Ramos (cell line): ENCODE data around the gene TRIM8.

ENCODE experiments used
- in situ Hi-C: fragments of 300-500 bp; cut with MboI; formaldehyde crosslinking; loops from one replicate; pipeline ENCODE4 v1.14.3; 2022; ENCODE audit warnings: low sequenced_read_pairs; ENCODE audit not compliant: unreplicated experiment

TRIM8 gene, protein sequence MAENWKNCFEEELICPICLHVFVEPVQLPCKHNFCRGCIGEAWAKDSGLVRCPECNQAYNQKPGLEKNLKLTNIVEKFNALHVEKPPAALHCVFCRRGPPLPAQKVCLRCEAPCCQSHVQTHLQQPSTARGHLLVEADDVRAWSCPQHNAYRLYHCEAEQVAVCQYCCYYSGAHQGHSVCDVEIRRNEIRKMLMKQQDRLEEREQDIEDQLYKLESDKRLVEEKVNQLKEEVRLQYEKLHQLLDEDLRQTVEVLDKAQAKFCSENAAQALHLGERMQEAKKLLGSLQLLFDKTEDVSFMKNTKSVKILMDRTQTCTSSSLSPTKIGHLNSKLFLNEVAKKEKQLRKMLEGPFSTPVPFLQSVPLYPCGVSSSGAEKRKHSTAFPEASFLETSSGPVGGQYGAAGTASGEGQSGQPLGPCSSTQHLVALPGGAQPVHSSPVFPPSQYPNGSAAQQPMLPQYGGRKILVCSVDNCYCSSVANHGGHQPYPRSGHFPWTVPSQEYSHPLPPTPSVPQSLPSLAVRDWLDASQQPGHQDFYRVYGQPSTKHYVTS

DNA sequence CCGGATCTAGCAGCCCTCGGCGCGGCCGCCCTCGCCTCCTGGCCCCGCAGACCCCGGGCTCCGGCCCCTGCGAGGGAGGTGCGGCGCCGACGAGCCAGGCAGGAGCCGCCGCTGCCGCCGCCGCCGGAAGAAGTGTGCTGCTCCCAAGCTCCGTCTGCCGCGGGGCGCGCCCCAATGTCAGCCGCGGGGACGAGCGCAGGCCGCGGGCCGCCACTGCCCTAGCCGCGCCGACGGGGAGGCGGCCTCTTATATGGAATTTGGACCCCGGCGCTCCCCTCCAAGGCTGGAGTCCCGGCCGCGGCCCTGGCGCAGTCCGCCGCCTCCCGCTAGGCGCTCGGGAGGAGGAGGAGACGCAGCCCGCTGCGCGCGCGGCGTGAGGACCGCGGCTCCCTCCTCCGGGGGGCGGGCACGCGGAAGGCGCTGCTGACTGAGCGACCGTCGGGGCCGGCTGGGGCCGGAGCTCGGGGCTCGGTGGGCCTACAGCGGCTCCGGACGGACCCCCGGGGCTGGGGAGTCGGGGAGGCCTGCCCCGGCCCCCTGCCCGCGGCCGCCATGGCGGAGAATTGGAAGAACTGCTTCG is at the start of gene TRIM8:
TSS of gene TRIM8 (plus strand) at position 414 of the 580 bp plus-strand sequence. CDS start at position 553, 139 bp downstream.
- in situ Hi-C loops = no loop called here

DNA sequence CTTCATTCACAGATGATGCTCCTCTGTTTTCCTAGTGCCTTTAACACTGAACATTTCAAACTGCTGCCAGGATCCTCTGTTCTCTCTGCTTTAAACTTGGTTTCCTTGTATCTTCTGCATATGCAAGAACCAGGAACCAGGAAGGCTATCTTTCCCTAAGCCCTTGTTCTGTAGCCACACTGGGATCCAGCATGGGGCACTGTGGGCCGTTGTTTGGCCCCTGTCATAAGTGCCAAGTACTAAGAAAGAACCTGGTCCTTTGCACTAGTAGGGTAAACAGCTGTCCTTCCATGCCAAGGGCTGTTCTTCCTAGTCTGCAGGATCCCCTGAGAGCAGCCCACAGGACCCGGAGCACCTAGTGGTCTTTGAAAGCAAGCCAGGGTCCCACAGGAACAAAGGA is 49.0 kb upstream of the TRIM8 start:
- in situ Hi-C loops = no loop called here

DNA sequence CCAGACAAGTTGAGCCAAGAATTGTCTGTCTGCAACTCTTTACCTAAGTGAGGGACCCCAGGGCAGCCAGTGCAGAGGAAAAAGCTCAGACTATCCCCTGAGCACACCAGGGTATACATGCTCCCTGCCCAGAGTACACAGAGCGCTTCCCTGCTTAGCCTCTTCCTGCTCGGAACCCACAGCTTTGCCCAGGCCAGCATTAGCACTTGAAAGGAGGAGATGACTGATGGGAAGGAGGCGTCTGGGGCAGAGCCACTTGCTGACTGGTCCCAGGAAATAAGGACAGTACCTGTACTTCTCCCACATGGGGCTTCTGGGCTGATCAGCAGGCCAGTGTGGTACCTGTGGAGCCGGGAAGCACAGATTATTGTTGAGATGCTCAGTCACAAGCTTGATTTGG is 48.4 kb upstream of the TRIM8 start:
- in situ Hi-C loops = no loop called here

DNA sequence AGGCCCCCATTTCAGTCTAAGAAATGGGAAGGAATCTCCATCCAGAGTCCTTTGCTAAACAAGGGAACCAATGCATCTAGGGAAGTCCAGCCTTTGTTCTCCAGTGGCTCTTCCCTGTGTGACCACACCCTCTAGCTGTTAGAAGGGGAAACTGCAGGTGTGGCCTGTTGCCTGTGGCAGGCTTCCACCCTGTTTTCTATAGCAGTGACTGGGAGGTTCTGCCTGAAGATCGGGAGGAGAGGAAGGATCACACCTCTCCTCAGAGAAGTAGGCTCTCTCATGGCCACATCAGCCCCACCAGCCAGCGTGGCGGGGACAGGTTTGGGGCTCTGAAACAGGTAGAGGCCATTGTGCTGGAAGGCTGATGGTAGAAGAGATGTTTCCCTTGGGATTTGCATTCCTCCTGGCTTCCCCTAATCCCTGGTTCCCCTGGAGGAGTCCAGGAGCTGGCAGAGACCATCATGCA is 47.7 kb upstream of the TRIM8 start:
- in situ Hi-C loops = no loop called here

DNA sequence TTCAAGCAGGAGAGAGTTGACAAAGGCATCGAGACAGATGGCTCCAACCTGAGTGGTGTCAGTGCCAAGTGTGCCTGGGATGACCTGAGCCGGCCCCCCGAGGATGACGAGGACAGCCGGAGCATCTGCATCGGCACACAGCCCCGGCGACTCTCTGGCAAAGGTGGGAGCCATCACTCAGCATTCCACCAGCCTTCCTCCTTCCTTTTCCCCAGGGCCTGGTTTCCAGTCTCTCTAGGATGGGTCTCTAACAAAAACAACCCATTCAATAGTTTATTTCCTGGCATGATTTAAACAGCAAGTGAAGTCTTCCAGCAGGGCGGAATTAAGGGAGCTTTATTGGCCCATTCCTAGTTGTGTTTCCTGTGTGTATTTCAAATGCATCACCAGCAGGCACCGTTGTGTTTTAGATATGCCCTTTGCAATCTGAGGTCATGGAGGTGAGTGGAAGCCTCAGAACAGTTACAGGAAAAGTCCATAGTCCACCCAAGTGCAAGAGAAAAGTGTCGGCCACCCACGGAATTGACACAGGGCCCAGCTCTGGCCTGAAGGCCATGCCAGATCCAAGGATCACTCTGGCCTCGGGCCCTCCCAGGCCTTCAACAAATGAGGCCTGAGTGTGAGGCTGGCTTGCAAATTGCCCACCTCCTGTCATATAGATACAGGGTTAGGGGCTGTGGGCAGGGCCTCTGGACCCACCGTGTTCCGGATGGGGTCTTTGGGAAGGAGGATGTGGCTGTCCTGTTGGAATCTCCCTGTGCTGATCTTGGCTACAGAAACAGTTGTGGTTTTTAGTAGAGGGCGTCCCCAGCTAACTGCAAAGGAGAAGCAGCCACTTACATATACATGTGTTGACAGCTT is 46.9 kb upstream of the TRIM8 start:
- in situ Hi-C loops = no loop called here

DNA sequence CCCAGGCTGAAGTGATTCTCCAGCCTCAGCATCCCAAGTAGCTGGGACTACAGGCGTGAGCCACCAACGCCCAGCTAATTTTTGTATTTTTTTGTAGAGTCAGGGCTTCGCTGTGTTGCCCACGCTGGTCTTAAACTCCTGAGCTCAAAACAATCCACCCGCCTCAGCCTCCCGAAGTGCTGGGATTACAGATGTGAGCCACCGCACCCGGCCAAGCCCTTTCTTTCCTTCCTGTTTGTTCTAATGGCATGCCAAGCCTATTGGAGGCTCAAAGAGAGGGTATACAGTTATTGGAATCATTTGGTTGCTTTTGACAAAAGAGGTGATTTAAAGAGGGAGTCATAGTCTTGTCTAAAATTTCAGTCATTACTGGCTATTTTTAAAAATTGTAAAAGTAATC is 46.0 kb upstream of the TRIM8 start:
- in situ Hi-C loops = no loop called here

DNA sequence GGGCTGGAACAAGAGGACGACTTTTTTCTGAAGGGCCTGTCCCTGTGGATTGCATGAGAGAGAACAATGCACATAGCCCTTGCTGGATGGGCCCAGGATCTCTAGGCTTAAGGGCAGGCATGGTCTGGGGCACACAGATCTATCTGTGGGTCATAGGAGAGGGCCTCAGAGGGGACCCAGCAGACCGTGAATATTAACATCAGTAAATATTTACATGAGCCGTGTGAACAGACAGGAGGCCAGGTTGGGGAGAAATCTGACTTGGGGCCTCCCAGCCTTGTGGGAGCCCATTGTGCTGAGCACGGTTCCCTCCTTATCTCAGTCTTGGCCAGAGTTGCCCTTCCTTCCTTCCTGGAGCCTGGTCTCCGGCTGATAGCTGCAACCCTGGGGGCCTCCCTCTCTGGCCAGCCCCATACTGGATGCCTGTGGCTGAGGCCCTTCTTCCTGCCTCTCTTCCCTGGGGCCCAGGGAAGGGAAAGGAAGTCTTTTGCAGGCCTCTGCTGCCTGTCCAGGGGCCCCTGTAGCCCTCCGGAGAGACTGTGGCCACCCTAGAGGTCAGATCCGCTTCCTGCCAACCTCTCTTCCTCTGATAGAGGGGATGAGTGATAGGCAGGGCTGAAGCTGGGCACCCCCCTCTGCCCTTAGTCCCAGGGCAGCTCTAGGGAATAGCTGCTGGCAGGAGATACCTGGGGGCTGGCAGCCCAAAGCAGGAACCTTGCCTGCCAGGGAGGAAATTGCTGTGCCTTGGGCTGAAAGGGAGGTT is 44.5 kb upstream of the TRIM8 start:
- in situ Hi-C loops = no loop called here

DNA sequence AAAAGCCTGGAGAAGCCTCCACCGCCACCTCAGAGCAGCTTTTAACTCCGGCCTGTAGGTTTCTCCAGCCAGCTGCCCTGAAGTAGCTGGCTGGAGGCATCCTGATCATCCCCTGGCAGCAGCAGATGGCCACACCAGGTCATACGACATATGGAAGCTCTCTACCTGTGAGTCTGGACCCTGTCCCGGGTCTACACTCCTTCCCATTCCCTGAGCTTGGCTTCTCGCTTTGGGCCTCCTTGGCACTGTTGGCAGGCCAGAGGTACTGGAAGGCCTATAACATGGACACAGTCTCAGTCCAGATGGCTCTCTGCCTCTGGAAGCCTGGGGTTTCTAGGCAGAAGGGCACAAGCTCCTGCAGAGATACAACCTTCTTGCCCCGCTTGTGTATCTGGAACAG is 43.5 kb upstream of the TRIM8 start:
- in situ Hi-C loops = no loop called here

DNA sequence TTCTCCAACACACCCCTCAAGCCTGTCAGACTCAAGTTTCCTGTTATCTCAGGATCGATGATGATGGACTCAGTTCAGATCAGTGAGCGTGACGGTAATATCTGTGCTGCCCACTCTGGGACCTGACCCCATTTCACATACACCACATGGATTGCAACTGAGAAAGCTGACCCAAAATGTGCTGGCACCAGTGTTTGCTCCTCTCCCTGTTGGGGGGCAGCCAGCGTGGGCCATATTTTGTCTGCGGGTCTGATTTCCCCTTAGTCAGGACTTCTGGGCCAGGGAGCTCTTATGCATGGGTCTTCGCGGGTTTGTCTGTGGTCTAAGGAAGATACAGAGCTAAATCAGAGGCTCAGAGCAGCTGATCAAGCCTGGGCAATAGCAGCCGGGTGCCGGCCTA is 42.6 kb upstream of the TRIM8 start:
- in situ Hi-C loops = no loop called here

DNA sequence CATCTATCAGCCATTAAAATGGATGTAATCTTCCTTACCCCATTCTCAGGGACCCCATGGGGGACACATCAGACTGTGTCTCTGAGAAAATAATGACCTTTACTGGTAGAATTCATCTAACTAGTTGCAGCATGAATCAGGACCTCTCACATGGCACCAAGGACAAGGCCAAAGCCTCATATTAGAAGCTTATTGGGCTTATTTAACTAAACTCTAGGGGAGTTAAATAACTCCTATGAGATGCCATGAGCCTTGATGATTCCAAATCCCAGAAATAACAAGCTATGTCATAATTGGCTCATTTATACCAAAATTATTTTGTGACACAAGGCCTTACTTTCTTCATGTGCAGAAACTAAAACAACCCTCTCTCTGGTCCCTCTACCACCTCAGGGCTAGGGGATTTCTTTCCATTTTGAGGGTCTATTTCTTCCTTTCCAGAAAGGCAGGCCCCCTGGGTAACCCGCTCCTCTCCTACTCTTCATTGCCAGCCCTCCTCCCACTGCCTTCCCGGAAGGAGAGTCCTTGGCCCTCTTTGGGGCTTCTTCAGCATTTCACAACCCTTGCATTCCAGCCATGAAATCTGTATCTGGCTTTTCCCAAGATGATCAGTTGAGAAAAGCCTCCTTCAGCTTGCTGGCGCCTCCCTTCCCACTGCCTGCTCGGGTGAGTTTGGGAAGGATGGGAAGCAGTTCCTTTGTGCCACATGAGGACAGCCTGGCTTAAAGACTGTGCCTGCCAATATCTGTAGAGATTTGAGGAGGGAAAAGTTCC is 41.8 kb upstream of the TRIM8 start:
- in situ Hi-C loops = no loop called here

DNA sequence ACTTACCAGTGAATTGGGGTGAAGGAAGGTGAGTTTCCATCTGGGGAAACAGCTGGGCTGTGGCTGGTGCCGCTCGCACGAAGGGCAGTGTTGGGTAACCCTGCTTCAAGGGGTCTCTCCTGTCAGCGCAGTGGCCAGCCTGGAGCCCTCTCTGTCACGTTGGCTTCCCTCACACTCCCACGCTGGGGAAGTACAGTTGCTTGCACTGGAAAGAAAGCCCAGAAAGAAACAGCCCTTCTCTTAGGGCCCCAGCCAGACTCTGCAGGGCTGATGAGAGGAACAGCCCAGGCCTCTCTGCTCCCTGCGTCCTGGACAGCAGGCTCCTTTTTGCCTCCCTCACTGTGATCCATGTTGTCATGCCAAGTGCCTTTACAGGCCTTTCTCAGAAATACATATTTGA is 40.3 kb upstream of the TRIM8 start:
- in situ Hi-C loops = no loop called here

DNA sequence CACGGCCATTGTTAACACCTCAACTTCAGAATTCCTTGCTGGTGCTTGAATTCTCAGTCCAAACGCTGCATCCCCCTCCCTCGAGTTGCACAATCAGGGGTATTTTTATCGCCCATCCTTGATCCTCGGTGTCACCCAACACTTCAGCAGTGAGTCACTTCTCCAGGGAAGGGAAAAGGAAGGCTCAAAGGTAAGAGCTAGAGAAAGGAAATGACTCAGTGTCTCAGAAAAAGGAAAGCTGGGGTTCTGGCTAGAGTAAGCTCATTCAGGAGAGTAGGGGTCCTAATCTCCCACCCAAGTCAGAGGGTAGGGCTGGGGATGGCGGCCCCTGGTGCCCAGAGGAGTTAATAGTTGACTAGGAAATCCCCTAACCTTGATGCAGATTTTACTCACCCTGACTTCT is 39.8 kb upstream of the TRIM8 start:
- in situ Hi-C loops = no loop called here

DNA sequence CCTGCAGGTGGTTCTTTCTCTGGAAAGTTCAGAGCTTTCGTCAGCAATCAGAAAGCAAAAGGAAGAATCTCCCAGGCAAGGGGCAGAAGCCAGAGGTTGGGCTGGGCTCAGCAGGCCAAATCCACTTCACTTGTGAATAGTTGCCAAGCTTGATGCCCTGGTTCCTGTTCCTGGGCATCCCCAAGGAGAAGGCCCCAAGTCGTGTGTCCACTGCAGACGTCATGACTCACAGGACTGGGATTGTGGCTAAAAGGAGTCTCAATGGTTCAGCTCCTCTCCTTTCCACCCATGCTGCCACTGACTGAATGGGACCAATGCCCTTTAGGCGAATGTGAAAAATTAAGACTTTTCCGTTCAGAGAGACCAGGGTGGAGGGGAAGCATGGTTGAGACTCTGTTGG is 38.6 kb upstream of the TRIM8 start:
- in situ Hi-C loops = no loop called here

DNA sequence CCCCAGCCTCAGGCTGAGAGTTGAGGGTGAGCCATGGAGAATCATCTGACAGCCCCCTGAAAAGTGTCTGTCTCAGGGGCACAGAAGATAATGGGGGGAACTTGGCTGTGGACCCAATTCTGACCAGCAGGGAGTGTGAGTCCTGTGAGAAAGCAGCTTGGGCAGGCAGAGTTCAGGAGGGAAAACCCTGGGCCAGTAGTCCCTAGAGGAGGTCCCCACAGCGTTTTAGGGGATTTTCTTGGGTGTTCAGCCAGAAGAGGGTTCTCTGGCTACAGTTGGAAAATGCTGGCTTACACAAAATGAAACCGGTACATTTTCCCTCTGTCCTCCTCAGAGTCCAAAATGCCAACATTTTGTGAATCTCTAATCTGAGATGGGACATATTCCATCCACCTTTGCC is 35.8 kb upstream of the TRIM8 start:
- in situ Hi-C loops = no loop called here

DNA sequence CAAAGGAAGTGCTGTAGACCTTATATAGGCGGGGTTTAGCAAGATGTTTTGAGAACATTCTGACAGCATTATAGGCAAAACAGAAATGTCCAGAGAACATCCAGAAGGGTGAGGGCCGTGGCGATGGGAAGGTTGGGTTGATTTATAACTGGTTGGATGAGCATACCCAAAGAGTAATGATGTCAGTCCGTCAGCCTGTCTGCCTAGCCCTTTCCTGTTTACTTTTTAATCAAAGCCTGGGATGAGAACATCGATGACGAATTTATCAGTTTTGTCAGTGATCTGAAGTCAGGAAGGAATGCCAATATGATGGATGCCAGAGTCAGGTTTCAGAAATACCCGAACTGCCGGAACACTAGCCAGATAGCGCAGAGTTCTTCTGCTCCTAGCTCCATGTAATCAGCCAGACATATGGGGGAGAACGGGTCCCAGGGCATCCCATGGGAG is 33.8 kb upstream of the TRIM8 start:
- in situ Hi-C loops = no loop called here

DNA sequence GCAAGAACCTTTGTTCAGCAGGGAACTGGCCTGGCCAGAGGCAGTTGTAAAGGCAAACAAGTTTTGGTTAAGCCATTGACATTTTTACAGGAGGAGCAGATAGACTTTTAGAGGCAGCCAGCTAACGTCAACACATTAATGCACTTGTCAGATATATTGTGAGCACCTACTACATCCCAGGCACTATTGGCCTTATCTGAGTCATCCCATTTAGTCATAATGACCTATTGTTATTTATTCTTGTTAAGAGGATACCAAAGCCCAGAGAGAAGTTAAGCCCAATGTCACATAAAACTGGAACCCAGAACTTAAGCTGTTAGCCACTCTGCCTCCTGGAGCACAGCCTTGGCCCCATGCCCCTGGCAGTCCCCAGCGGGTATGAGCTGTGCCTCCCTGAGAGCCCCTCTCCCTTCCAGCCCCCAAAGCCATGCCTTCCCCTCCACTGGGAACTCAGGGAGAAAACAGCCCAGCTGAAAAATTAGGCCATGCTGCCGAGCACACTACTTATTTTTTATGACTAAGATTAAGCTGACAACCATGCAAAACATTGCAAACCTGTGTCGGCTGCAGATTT is 32.7 kb upstream of the TRIM8 start:
- in situ Hi-C loops = no loop called here

DNA sequence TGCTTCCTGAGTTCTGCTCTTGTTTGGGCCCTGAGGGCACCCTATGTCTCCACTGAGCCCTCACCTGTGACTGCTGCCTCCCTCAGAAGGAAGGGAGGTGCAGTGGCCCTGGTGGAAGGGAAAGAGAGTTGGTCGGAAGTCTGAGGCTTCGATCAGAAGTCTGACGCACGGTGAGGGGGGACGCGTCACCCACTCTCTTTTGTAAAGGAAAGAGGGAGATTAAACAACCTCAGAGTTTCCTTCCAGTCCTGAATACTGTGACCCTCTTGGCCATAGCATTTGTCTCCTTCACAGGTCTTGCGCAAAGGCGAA is 31.4 kb upstream of the TRIM8 start:
- in situ Hi-C loops = no loop called here

DNA sequence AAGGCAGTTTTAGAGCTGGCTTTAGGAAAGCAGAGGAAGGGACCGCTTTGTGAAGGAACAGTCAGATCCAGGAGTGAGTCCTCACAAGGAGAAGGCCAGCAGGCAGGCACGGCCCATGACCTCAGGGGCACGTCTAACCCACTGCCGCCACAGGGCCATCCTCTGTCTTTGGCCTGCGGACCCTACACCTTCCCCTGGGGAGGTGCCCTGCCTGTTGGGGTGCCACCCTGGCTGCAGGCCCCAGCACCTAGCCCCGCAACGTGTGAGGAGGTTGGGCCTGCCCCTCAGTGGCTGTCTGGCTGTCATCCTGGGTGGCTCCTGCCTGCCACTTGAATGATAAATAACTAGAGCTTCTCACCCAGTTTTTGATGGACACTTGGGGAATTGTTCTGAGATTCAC is 31.0 kb upstream of the TRIM8 start:
- in situ Hi-C loops = no loop called here

DNA sequence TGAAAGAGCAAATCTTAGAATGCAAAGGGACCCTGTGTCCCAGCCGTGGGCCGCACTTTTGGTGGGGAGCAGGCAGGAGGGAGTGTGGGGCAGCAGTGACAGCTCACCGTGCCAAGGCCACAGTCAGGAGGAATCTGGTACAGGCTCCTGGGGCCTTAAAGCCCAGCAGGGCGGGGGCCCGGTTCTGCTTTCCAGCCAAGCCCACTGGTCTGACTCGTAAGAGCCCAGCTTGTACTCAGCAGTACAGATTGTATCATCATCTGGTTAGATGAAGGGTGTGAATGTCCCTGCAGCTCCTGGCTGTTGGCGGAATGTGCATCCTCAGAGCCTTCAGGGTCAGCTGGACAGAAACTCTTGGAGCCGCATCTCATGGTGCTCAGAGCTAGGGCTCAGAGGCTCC is 30.5 kb upstream of the TRIM8 start:
- in situ Hi-C loops = no loop called here
